CD4-positive, alpha-beta T cell treated with Interleukin-21 for 1 hour (primary cell): ENCODE results near the gene NUMBL.
A peak's percentile ranks its signal among the peaks of the same experiment; 100 is the strongest.
"Not testable (repeated sequence)": the region's sequence is repeated elsewhere in the genome, so short reads cannot be mapped to it uniquely, and the experiment has no call there.

ENCODE experiments used
- DNase-seq: peaks from one replicate; pipeline ENCODE4 v3.0.0-alpha.2; 2020

NUMBL gene

GRCh38 chr19:40662925-40663694 is 27.3 kb downstream of the NUMBL start:
- peak; percentile 90 for DNase-seq

DNA sequence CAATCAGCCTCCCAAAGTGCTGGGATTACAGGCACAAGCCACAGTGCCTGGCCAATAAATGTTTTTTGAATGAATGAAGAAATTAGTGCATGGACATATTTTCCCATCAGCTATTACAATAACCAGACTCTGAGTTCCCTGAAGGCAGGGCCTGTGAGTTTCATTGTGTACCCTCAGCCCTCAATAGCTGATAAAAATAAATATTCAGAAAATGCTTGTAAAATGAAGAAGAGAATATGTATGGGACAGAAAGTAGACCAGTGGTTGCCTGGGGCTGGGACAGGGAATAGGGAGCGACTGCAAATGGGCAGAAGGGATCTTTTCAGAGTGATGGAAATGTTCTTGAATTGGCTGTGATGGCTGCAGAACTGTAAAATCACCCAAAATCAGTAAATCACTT is 28.8 kb downstream of the NUMBL start:
- DNase-seq, result no peak

GRCh38 chr19:40659566-40659965 is 30.9 kb downstream of the NUMBL start:
- DNase-seq, result no peak

GRCh38 chr19:40659116-40659515 is 31.3 kb downstream of the NUMBL start:
- DNase-seq, result no peak

DNA sequence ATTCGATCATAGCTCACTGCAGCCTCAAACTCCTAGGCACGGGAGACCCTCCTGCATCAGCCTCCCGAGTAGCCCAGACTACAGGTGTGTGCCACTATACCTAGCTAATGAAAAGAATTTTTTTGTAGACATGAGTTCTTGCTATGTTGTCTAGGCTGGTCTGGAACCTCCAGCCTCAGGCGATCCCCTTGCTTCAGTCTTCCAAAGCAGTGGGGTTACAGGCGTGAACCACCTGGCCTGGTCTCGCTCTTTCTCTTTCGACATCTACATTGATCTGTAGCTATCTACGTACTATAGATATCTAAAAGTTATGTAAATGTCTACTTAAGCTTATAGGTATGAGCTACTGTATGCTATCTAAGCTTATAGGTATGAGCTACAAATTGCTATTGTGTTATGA is 32.4 kb downstream of the NUMBL start:
- no peak for DNase-seq

GRCh38 chr19:40655684-40656083 is 34.8 kb downstream of the NUMBL start:
- not testable (repeated sequence) for DNase-seq

- not testable (repeated sequence) for DNase-seq
Measured at GRCh38 chr19:40652303-40652702, 38.1 kb downstream of the NUMBL start.

DNA sequence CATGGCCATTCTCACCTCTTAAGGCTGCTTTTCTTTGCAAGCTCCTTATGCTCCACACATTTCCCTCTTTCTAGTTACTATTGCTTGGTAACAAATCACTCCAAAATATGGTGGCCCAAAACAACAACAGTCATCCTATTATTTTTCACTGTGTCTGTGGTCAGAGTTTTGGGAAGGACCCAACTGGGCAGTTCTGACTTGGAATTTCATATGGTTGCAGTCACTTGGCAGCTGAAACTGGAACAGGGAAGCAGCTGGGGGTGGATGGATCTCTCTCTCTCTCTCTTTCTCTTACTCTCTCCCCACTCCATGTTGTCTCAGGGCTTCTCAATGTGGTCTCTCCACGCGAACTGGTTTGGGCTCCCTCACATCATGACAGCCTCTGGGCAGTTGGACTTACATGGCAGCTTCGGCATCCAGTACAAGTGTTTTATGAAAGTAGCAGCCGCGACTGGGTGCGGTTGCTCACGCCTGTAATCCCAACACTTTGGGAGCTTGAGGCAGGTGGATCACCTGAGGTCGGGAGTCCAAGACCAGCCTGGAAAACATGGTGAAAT is 39.6 kb downstream of the NUMBL start:
- DNase-seq, result no peak

GRCh38 chr19:40649903-40650675 is 40.4 kb downstream of the NUMBL start:
- DNase-seq, result not testable (repeated sequence)

DNA sequence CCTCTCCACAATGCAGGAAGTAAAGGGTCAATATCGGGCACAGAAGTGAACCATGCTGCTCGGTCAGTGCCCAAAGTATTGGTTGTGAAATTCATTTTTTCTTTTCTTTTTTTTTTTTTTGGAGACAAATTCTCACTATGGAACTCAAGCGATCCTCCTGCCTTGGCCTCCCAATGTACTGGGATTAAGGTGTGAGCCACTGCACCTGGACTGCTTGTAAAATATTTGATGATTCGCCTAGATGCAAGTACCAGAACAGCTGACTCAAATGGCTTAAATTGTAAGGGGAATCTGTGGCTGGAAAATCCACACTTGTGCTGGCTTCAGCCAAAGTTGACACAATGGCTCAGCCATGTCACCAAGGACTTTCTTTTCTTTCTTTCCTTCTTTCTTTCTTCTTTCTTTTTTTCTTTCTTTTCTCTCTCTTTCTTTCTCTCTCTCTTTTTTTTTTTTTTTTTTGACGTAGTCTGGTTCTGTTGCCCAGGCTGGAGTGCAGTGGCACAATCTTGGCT is 43.7 kb downstream of the NUMBL start:
- DNase-seq, result no peak

- DNase-seq, result no peak
Measured at GRCh38 chr19:40642757-40643305, 47.6 kb downstream of the NUMBL start.

DNA sequence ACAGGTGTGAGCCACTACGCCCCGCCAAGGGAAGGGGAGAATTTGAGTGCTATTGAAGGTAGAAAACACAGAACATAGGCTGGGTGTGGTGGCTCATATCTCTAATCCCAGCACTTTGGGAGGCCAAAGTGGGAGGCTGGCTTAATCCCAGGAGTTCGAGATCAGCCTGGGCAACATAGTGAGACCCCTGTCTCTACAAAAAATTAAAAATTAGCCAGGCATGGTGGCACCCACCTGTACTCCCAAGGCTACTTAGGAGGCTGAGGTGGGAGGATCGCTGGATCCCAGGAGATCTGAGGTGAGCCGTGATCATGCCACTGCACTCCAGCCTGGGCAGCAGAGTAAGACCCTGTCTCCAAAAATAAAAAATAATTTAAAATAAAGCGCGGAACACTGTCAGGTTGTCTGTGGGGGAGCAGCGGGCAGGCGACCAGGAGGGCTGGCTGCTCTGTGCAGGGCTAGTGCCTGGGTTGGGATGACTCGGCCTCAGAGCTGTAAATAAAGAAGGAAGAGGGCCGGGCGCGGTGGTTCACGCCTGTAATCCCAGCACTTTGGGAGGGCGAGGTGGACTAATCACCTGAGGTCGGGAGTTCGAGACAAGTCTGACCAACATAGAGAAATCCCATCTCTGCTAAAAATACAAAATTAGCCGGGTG is 48.3 kb downstream of the NUMBL start:
- DNase-seq, result no peak

GRCh38 chr19:40641281-40641680 is 49.2 kb downstream of the NUMBL start:
- DNase-seq, result no peak

- no peak for DNase-seq
Measured at GRCh38 chr19:40640744-40641143, 49.7 kb downstream of the NUMBL start.

- no peak for DNase-seq
Measured at GRCh38 chr19:40639638-40639982, 50.8 kb downstream of the NUMBL start.

- no peak for DNase-seq
Measured at GRCh38 chr19:40638327-40638726, 52.1 kb downstream of the NUMBL start.

DNA sequence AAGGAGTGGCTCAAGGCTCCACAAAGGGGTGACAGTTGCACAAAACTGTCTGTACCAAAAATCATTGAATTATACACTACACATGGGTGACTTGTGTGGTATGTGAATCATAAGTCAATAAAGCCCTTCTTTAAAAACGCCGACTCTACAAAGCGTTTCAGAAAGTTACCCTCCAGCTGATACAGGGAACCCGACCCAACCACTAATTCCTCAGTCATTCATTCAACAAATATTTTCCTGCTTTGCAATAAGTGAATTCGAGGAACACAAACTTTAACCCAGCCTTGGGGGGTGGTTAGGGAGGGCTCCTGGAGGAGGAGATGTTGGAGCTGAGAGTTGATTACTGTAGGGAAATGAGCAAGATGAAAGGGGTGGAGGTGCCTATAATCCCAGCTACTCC is 57.2 kb downstream of the NUMBL start:
- no peak for DNase-seq

DNA sequence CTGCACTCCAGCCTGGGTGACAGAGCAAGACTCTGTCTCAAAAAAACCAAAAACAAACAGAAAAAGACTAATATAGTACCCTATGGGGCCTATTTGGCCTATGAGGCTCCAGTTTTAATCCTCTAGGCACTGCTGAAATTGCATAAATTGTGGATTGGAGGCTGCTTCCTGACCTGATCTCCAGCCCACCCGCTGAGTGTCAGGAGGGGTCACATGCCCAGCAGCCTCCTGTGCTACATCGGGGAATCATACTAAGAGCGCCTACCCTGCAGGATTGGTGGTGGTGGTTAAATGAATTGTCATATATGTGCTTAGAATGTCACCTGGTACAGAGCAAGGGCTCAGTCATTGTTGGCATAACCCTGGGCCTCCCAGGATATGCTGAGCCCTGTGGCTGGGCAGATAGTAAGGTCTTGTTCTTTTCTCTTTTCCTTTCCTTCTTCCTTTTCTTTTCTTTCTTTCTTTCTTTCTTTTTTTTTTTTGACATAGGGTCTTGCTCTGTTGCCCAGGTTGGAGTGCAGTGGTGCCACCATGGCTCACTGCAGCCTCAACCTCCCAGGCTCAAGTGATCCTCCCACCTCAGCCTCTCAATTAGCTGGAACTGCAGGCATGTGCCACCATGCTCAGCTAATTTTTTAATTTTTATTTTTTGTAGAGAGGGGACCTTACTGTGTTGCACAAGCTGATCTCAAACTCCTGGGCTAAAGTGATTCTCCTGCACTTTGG is 58.0 kb downstream of the NUMBL start:
- DNase-seq, result no peak

DNA sequence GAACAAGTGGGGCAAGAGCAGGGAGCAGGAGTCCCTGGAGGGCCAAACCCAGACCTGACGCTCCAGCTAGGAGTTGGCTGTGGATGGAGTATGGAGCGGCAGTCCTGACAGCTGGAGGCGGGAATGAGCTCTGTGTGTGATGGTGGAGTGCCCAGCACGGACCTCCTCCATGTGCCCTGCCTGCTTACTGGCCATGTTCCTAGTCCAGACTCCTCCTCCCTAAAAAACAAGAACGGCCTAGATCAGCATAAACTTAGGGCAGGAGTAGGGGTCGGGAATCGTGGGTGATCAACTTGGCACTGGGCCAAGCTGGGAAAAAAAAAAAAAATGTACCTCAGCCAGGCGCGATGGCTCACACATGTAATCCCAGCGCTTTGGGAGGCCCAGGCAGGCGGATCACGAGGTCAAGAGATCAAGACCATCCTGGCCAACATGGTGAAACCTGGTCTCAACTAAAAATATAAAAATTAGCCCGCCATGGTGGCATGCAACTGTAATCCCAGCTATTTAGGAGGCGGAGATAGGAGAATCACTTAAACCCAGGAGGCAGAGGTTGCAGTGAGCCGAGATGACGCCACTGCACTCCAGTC is 59.8 kb downstream of the NUMBL start:
- no peak for DNase-seq

DNA sequence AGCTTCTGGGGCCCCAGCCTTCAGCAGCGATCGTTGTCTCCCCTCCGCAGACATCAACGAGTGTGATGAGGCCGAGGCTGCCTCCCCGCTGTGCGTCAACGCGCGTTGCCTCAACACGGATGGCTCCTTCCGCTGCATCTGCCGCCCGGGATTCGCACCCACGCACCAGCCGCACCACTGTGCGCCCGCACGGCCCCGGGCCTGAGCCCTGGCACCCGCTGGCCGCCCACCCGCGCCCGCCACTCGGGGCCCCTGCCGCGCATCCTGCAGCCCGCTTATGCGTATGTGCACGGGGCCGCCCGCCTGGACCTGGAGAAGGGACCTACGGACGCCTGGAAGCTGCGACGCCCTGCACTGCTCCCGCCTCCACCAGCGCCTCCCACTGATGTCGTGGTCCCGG is 61.1 kb downstream of the NUMBL start:
- no peak for DNase-seq

DNA sequence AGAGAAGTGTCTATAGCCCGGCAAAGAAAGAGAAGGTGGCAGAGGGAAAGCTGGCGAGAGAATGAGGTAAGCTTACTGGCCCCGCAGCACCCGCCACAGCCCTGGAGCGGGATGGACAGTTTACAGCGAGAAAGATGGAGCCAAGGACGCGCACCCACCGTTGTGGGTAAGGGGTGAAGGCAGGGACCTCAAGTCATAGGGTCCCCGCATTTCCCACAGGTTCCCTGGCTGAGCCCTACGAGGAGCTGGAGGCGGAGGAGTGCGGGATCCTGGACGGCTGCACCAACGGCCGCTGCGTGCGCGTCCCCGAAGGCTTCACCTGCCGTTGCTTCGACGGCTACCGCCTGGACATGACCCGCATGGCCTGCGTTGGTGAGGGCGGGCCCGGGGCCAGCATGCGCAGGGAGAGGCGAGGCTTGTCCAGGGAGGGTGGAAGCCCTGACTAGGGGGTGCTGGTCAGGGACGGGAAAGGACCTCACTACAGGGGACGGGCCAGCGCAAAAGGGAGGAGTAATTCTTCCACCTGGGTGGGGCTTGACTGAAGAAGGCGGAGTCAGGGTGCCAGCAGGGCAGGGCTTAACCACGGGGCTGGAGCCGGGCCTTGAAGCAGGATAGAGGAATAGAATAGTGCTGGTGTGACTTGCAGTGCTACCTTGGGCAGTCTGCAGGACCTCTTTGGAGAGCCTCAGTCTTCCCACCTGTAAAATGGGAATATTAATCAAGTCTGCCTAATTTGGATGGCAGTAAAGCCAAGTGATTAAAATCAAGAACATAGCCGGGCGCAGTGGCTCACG is 62.8 kb downstream of the NUMBL start:
- no peak for DNase-seq
